Left hindlimb (tissue), 1 donor: ENCODE data around the gene AMY1C.
"Not testable (repeated sequence)": the region's sequence is repeated elsewhere in the genome, so short reads cannot be mapped to it uniquely, and the experiment has no call there.

Source experiments
- DNase-seq: peaks from one replicate; pipeline ENCODE4 v3.0.0-alpha.2; 2018

The AMY1C gene

GRCh38 chr1:103749598-103749997 lies at the start of gene AMY1C:
TSS of gene AMY1C (plus strand) at chr1:103749898. CDS start at chr1:103750470, 572 bp downstream.
- not testable (repeated sequence) for DNase-seq

GRCh38 chr1:103700669-103701068 lies 49.0 kb upstream of the AMY1C start:
- DNase-seq = not testable (repeated sequence)

- DNase-seq = not testable (repeated sequence)
Measured at GRCh38 chr1:103701256-103701655, 48.4 kb upstream of the AMY1C start.

GRCh38 chr1:103707670-103708069 lies 42.0 kb upstream of the AMY1C start:
- not testable (repeated sequence) for DNase-seq

- DNase-seq = not testable (repeated sequence)
Measured at GRCh38 chr1:103710381-103710780, 39.3 kb upstream of the AMY1C start.

GRCh38 chr1:103717404-103717803 lies 32.3 kb upstream of the AMY1C start:
- DNase-seq = not testable (repeated sequence)

DNA sequence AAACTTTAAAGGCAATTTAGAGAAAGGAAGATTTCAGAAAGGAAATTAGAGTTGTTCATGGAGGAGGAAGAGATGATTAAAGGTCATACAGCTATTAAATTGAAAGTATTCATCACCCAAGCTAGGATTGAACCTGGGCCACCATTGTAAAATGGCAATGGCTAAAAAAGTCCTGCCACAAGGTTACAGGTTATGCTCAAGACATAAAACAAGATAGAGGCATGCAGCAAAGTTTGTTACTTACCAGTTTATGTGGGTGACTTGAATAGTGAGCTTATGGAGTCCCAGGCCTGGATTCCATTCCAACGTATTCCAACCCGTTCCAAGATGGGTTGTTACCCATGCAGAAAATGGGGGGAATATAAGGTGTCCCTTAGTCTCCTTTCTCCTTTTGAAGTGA lies 28.2 kb upstream of the AMY1C start:
- DNase-seq = not testable (repeated sequence)

GRCh38 chr1:103735334-103735733 lies 14.4 kb upstream of the AMY1C start:
- not testable (repeated sequence) for DNase-seq

GRCh38 chr1:103738031-103738430 lies 11.7 kb upstream of the AMY1C start:
- DNase-seq = not testable (repeated sequence)

DNA sequence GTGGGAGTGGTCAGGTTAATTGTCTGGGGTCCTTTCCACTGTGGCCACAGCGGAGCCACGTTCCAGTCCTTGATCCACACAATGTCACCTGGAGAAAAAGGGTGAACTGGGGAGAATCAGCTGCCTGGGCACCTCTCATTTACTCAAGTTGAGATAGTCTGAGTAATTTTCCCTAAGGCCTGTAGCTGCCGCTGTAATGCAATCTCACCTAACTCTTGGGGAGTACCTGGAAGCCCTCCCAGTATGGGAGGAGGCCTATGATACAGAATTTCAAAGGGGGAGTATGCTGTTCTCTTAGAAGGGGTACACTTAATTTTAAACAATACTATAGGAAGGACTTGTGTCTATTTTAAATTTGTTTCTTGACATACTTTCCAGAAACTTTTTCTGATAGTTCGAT lies 5.2 kb upstream of the AMY1C start:
- DNase-seq = not testable (repeated sequence)

GRCh38 chr1:103745040-103745439 lies 4.7 kb upstream of the AMY1C start:
- not testable (repeated sequence) for DNase-seq

DNA sequence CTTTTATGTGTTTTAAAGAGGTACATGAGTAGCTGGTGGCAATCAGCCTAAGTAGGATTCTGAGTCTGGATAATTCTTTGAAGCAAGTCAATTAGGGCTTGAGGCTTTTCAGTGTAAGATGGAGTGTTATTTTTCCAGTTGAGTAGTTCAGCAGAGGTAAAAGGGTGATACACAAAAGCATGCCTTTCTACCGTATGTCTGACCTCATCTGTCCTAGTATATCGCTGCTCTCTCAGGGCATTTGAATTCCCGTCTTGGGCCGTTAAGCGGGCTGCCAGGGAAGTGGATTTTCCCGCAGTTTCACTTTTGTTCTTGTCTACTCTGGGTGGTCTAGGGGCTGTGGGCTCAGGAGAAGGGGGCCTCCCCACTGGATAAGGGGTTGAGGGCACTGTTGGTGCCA lies 1.4 kb upstream of the AMY1C start:
- not testable (repeated sequence) for DNase-seq

GRCh38 chr1:103761896-103762295 lies 12.2 kb downstream of the AMY1C start:
- DNase-seq = no peak

DNA sequence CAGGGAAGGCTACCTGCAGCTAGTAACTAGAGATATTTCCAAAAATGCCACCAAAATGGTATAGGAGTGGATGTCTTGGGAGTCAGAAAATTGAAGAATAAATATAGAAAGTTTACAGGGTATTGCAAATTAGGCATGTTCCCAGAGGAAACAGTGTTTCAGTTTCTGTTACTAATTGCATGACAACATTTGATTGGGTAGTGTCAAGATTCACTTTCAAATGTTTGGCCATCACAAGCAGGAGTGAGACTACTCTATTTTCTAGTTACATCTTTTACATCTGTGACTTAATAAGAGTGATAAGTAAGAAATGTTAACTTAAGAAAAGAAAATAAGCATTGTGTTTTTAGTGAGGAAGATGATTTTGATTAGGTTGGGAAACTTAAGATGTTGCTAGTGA lies 30.2 kb downstream of the AMY1C start:
- DNase-seq = no peak

- DNase-seq = no peak
Measured at GRCh38 chr1:103783944-103784377, 34.3 kb downstream of the AMY1C start.

- DNase-seq = no peak
Measured at GRCh38 chr1:103788377-103788776, 38.7 kb downstream of the AMY1C start.

DNA sequence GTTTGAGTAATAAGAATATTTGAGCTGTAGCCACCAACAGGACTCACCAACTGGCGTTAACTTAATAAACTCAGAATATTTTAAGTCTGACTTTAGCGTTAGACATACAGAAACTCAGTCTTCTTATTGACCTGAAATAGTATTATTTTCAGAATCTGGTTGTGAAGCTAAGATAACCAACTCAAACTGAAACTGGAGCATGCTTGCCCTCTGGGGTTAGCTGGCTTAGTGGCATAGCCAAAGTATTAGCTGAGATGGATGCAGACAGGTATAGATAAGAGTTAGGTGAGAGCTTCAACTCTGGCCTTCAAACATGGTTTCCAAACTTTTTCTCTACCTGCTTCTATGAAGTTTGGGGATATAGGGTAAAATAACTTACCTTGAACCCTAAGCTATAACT lies 40.5 kb downstream of the AMY1C start:
- DNase-seq = no peak
